OCI-LY1 (cell line): ENCODE data around the gene RETREG2.

Source experiments
- CTCF ChIP-seq: fragments of 200-600 bp; sonication (generic), shearing (Covaris generic); IDR thresholded peaks from 2 replicates; pipeline ENCODE4 v1.5.1; 2017; ENCODE audit warnings: mild to moderate bottlenecking, antibody characterized with exemption, low read length, moderate library complexity, mixed read lengths
- EZH2 ChIP-seq: fragments of 200-600 bp; sonication (generic), shearing (Covaris generic); IDR thresholded peaks from 2 replicates; pipeline ENCODE4 v1.8.0; 2017; ENCODE audit warnings: borderline replicate concordance, mixed run types, mild to moderate bottlenecking, antibody characterized with exemption, low read length, moderate library complexity, mixed read lengths

- TF ChIP-seq CTCF (no peak), EZH2 (no peak)
Measured at GRCh38 chr2:219221957-219222518, 44.0 kb downstream of the RETREG2 start.
